Measurements from ENCODE around the gene CYB561. TPM values are rescaled to one million over a fixed set of nuclear protein-coding genes. Genes with fewer than 3 reads are reported as not detected.

The CYB561 gene
- total RNA-seq, 1 donor from 2014 or later = 17.2 TPM

- Mint-ChIP-seq H3K27ac (ENCODE audit: unreplicated experiment) (peak overlapping the region; percentile 12), H3K4me3 (ENCODE audit: unreplicated experiment) (no peak overlapping the region), H3K4me1 (ENCODE audit: low read depth, unreplicated experiment) (peaks cover 17% of the 10 kb centered on the region), H3K27me3 (ENCODE audit: unreplicated experiment) (peaks cover 13% of the 10 kb centered on the region), H3K36me3 (ENCODE audit: unreplicated experiment) (no peaks in the 10 kb centered on the region), H3K9me3 (ENCODE audit: unreplicated experiment) (no peaks in the 10 kb centered on the region)
- DNase-seq = no peak
- TF ChIP-seq CTCF (IDR thresholded peaks at IDR 0.05; ENCODE audit: partially characterized antibody, unreplicated experiment) = no peak
These were observed 46.0 kb upstream of the CYB561 start for GRCh38 chr17:63491977-63492618.

GRCh38 chr17:63491413-63491812, 45.3 kb upstream of the CYB561 start:
- Mint-ChIP-seq H3K36me3 (ENCODE audit: unreplicated experiment) (no peaks in the 10 kb centered on the region), H3K27ac (ENCODE audit: unreplicated experiment) (peak overlapping the region; percentile 12), H3K9me3 (ENCODE audit: unreplicated experiment) (no peaks in the 10 kb centered on the region), H3K4me3 (ENCODE audit: unreplicated experiment) (no peak overlapping the region), H3K27me3 (ENCODE audit: unreplicated experiment) (peaks cover 13% of the 10 kb centered on the region), H3K4me1 (ENCODE audit: low read depth, unreplicated experiment) (peaks cover 17% of the 10 kb centered on the region)
- TF ChIP-seq CTCF (IDR thresholded peaks at IDR 0.05; ENCODE audit: partially characterized antibody, unreplicated experiment) = no peak
- no peak for DNase-seq

- H3K4me3 Mint-ChIP-seq (ENCODE audit: unreplicated experiment) = no peak overlapping the region
- TF ChIP-seq CTCF (IDR thresholded peaks at IDR 0.05; ENCODE audit: partially characterized antibody, unreplicated experiment) = no peak
- peaks cover 17% of the 10 kb centered on the region for H3K4me1 Mint-ChIP-seq (ENCODE audit: low read depth, unreplicated experiment)
- no peaks in the 10 kb centered on the region for H3K9me3 Mint-ChIP-seq (ENCODE audit: unreplicated experiment)
- DNase-seq = no peak
- H3K27me3 Mint-ChIP-seq (ENCODE audit: unreplicated experiment) = peaks cover 13% of the 10 kb centered on the region
- H3K27ac Mint-ChIP-seq (ENCODE audit: unreplicated experiment) = no peak overlapping the region
- H3K36me3 Mint-ChIP-seq (ENCODE audit: unreplicated experiment) = no peaks in the 10 kb centered on the region
These were observed 44.8 kb upstream of the CYB561 start for GRCh38 chr17:63490858-63491400.

GRCh38 chr17:63490329-63490728, 44.2 kb upstream of the CYB561 start:
- H3K27ac Mint-ChIP-seq (ENCODE audit: unreplicated experiment) = no peak overlapping the region
- DNase-seq = no peak

More at GRCh38 chr17:63490329-63490728, 44.2 kb upstream of the CYB561 start:
- Mint-ChIP-seq H3K9me3 (ENCODE audit: unreplicated experiment) (no peaks in the 10 kb centered on the region), H3K4me1 (ENCODE audit: low read depth, unreplicated experiment) (peaks cover 14% of the 10 kb centered on the region), H3K27me3 (ENCODE audit: unreplicated experiment) (peaks cover 13% of the 10 kb centered on the region), H3K36me3 (ENCODE audit: unreplicated experiment) (no peaks in the 10 kb centered on the region), H3K4me3 (ENCODE audit: unreplicated experiment) (no peak overlapping the region)
- TF ChIP-seq CTCF (IDR thresholded peaks at IDR 0.05; ENCODE audit: partially characterized antibody, unreplicated experiment) = no peak

Data from glutamatergic neuron (in vitro differentiated cells).